ENCODE results near the gene UNC13B. TPM values are rescaled to one million over a fixed set of nuclear protein-coding genes. Genes with fewer than 3 reads are reported as not detected.

Gene UNC13B
- total and polyA plus RNA-seq, 2 of the 13 experiments (the other 11 are each of a cell fraction or from before 2014, with no cell fraction given), result 14.0 to 18.3 TPM

GRCh38 chr9:35193762-35194161, 32.0 kb downstream of the UNC13B start (continued):
- TF ChIP-seq FUBP1 (CRISPR knock-in tag; IDR thresholded peaks at IDR 0.05; ENCODE audit: borderline replicate concordance) (no peak), GFI1 (CRISPR knock-in tag; IDR thresholded peaks at IDR 0.05; ENCODE audit: borderline replicate concordance) (no peak), ATF2 (CRISPR knock-in tag; IDR thresholded peaks at IDR 0.05) (peak; percentile 33; the same call in 1 of the 2 replicates), ZBTB2 (CRISPR knock-in tag; IDR thresholded peaks at IDR 0.05; ENCODE audit: low read depth) (no peak), SOX6 (IDR thresholded peaks at IDR 0.05) (no peak), SOX6 (CRISPR knock-in tag; IDR thresholded peaks at IDR 0.05) (peak; percentile 72), TMF1 (CRISPR knock-in tag; IDR thresholded peaks at IDR 0.05; ENCODE audit: low read depth) (no peak), ZIK1 (CRISPR knock-in tag; IDR thresholded peaks at IDR 0.05; ENCODE audit: borderline replicate concordance, low read depth) (no peak), NR2C2 (CRISPR knock-in tag; IDR thresholded peaks at IDR 0.05; ENCODE audit: borderline replicate concordance) (peak; percentile 85), ZNF350 (CRISPR knock-in tag; IDR thresholded peaks at IDR 0.05; ENCODE audit: borderline replicate concordance, low read depth) (no peak), ZNF207 (IDR thresholded peaks at IDR 0.05; ENCODE audit: borderline replicate concordance) (no peak), NR1H2 (CRISPR knock-in tag; IDR thresholded peaks at IDR 0.05; ENCODE audit: borderline replicate concordance, low read depth) (peak; percentile 44; the same call in 1 of the 2 replicates), NFAT5 (CRISPR knock-in tag; IDR thresholded peaks at IDR 0.05) (no peak), ZNF710 (CRISPR knock-in tag; IDR thresholded peaks at IDR 0.05; ENCODE audit: borderline replicate concordance) (peak; percentile 22; the same call in 1 of the 2 replicates), ZNF180 (CRISPR knock-in tag; IDR thresholded peaks at IDR 0.05; ENCODE audit: borderline replicate concordance, low read depth) (no peak), EP300 (IDR thresholded peaks at IDR 0.05; ENCODE audit: low read depth in 2 of 2, low read length in 2 of 2) (no peak), EP300 (CRISPR knock-in tag; IDR thresholded peaks at IDR 0.05; ENCODE audit: borderline replicate concordance) (no peak), SMAD9 (CRISPR knock-in tag; IDR thresholded peaks at IDR 0.05) (no peak)
